ENCODE measurements around the gene GCNT1.
"Not testable (repeated sequence)": the region's sequence is repeated elsewhere in the genome, so short reads cannot be mapped to it uniquely, and the experiment has no call there.

GCNT1 gene

GRCh38 chr9:76516871-76517270, 57.9 kb downstream of the GCNT1 start:
- peak; percentile 28 for DNase-seq (ENCODE audit: low read depth)
- no peak overlapping the region for H3K4me3 ChIP-seq (ENCODE audit: low read depth, low read length)
- no peak for TF ChIP-seq MYC (IDR thresholded peaks at IDR 0.05; ENCODE audit: low read depth, low read length)
- TF ChIP-seq, protein P1, sequence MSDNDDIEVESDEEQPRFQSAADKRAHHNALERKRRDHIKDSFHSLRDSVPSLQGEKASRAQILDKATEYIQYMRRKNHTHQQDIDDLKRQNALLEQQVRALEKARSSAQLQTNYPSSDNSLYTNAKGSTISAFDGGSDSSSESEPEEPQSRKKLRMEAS (IDR thresholded peaks at IDR 0.05; ENCODE audit: low read depth, low read length), result no peak
- no peak for TF ChIP-seq POLR2A (IDR thresholded peaks at IDR 0.05; ENCODE audit: extremely low read depth, insufficient read length)
- TF ChIP-seq, protein P2, sequence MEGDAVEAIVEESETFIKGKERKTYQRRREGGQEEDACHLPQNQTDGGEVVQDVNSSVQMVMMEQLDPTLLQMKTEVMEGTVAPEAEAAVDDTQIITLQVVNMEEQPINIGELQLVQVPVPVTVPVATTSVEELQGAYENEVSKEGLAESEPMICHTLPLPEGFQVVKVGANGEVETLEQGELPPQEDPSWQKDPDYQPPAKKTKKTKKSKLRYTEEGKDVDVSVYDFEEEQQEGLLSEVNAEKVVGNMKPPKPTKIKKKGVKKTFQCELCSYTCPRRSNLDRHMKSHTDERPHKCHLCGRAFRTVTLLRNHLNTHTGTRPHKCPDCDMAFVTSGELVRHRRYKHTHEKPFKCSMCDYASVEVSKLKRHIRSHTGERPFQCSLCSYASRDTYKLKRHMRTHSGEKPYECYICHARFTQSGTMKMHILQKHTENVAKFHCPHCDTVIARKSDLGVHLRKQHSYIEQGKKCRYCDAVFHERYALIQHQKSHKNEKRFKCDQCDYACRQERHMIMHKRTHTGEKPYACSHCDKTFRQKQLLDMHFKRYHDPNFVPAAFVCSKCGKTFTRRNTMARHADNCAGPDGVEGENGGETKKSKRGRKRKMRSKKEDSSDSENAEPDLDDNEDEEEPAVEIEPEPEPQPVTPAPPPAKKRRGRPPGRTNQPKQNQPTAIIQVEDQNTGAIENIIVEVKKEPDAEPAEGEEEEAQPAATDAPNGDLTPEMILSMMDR (IDR thresholded peaks at IDR 0.05; ENCODE audit: low read depth, low read length), result no peak

DNA sequence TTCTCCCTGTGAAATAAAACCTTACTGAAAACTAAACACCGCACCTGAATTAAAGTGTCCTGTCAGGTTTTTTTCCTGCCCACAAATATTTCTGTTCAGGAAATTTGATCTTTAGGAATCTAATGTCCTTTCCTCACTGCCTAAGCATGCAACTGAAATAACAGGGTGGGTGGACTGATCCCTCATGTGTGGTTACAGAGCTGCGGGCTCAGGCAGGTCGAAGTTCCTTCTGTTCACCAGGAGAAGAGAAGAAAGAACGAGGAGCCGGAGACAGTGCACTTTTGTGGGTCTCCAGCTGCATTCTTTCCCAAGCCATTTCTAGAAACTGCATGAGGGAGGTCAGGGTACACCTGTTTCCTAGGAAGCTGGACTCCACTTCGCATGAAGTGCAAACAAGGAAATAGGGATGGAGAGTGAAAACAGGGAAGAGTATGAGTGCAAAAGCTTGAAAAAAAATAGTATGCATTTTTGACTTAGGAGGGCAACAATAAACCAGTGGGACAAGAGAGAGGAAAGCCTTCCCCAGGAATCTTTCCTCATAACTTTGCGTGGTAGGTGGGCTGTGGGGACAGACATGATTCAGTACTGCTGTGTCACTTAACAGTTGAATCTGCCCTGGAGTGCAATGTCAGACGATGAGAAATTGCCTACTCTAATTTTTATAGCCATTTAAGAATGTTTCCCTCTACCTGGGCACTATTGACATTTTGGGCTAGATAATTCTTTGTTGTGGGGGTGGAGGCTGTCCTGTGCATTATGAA, 60.3 kb downstream of the GCNT1 start:
- TF ChIP-seq MYC (IDR thresholded peaks at IDR 0.05; ENCODE audit: low read depth, low read length) (no peak), POLR2A (IDR thresholded peaks at IDR 0.05; ENCODE audit: extremely low read depth, insufficient read length) (no peak)
- TF ChIP-seq, protein P2 (IDR thresholded peaks at IDR 0.05; ENCODE audit: low read depth, low read length), result no peak
- TF ChIP-seq, protein P1 (IDR thresholded peaks at IDR 0.05; ENCODE audit: low read depth, low read length), result no peak
- DNase-seq (ENCODE audit: low read depth), result no peak
- H3K4me3 ChIP-seq (ENCODE audit: low read depth, low read length), result no peak overlapping the region

DNA sequence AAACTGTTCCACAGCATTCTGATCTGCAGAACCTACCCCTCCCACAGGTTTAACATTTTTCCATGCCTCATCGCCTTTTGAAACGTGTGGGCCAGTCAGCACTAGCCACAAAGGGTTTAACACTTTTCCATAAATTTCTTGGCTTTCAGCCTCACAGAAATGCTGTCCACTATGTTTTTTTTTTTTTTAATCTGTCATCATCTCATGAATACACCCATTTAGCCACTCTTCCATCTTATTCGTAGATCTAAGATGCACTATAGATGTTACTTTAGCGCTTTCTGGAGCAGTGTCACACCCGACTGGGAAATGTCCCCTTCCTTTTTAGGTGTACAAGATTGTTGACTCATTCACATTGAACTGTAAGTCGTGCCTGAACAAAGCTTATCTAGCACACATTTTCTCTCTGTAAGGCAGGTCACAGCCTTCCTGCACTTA, 62.3 kb downstream of the GCNT1 start:
- no peak overlapping the region for H3K4me3 ChIP-seq (ENCODE audit: low read depth, low read length)
- TF ChIP-seq, protein P2 (IDR thresholded peaks at IDR 0.05; ENCODE audit: low read depth, low read length), result no peak
- TF ChIP-seq MYC (IDR thresholded peaks at IDR 0.05; ENCODE audit: low read depth, low read length) (no peak), POLR2A (IDR thresholded peaks at IDR 0.05; ENCODE audit: extremely low read depth, insufficient read length) (no peak)
- TF ChIP-seq, protein P1 (IDR thresholded peaks at IDR 0.05; ENCODE audit: low read depth, low read length), result no peak
- DNase-seq (ENCODE audit: low read depth), result no peak

DNA sequence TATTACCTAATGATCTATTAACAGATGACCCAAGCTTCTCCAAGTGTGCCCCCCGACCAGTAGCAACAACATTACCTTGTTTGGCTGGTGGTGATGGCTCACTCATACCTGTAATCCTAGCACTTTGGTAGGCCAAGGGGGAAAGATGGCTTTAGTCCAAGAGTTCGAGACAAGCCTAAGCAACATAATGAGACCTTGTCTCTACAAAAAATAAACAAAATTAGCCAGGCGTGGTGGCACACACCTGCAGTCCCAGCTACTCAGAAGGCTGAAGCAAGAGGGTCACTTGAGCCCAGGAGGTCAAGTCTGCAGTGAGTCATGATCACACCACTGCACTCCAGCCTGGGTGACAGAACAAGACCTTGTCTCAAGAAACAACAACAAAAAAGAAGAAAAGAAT, 62.9 kb downstream of the GCNT1 start:
- no peak overlapping the region for H3K4me3 ChIP-seq (ENCODE audit: low read depth, low read length)

GRCh38 chr9:76523617-76524200, 64.7 kb downstream of the GCNT1 start:
- H3K4me3 ChIP-seq (ENCODE audit: low read depth, low read length); DNase-seq (ENCODE audit: low read depth): not testable (repeated sequence)

More for the DNA sequence above, 62.9 kb downstream of the GCNT1 start:
- no peak for DNase-seq (ENCODE audit: low read depth)
- TF ChIP-seq MYC (IDR thresholded peaks at IDR 0.05; ENCODE audit: low read depth, low read length) (no peak), POLR2A (IDR thresholded peaks at IDR 0.05; ENCODE audit: extremely low read depth, insufficient read length) (no peak)
- TF ChIP-seq, protein P2 (IDR thresholded peaks at IDR 0.05; ENCODE audit: low read depth, low read length), result no peak
- TF ChIP-seq, protein P1 (IDR thresholded peaks at IDR 0.05; ENCODE audit: low read depth, low read length), result no peak

DNA sequence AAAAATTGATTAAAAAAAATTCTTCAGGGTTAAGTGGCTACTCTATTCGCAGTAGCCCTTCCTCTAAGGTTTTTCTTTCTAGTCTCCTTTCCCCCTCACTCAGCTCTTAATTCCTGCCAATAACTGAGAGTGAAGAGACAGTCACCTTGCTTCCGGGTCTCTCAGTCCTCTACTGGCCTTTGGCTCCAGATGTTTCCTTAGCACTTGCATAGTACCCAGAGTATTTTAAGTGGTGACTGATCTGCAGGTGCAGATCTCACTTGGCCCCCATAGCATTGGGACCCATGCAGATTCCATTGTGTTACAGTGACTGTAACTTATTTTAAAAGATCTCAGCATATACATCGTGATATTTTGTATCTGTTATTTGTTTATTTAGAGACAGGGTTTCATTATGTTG, 66.2 kb downstream of the GCNT1 start:
- no peak for DNase-seq (ENCODE audit: low read depth)
- no peak overlapping the region for H3K4me3 ChIP-seq (ENCODE audit: low read depth, low read length)
- TF ChIP-seq, protein P1 (IDR thresholded peaks at IDR 0.05; ENCODE audit: low read depth, low read length), result no peak
- TF ChIP-seq, protein P2 (IDR thresholded peaks at IDR 0.05; ENCODE audit: low read depth, low read length), result no peak

Measured in NB4 (cell line).